Small intestine (tissue), 7 donors: Measurements from ENCODE around the gene CRABP2. TPM values are rescaled to one million over a fixed set of nuclear protein-coding genes. Genes with fewer than 3 reads are reported as not detected.

Experiments
- DNase-seq, 2 donors: peaks; one replicate each; pipeline versions ENCODE4 v3.0.0 to v3.0.0-alpha.2; 2013
- FAIRE-seq: peaks from 2 replicates; lab custom pipeline; 2012; peaks lifted over from hg19 to GRCh38; lab: Jason Lieb, UNC
- H3K27ac ChIP-seq, 3 donors: one replicate each; pipeline ENCODE4 v1.5.1; 2013; ENCODE audit warnings: low read length in 2 of 3, mild to moderate bottlenecking in 2 of 3, control low read depth in 1 of 3, inconsistent platforms in 1 of 3, low read depth in 1 of 3, moderate library complexity in 1 of 3
- H3K27me3 ChIP-seq, 3 donors: one replicate each; pipeline ENCODE4 v1.6.1; 2013; ENCODE audit warnings: low read length in 3 of 3, inconsistent platforms in 1 of 3; ENCODE audit not compliant: control insufficient read depth in 3 of 3, insufficient read depth in 3 of 3
- H3K36me3 ChIP-seq, 3 donors: one replicate each; pipeline ENCODE4 v1.6.1; 2013; ENCODE audit warnings: low read length in 3 of 3, inconsistent platforms in 1 of 3, low read depth in 1 of 3, mild to moderate bottlenecking in 1 of 3, moderate library complexity in 1 of 3; ENCODE audit not compliant: control insufficient read depth in 3 of 3, insufficient read depth in 2 of 3
- H3K4me1 ChIP-seq, 3 donors: one replicate each; pipeline ENCODE4 v1.6.1; 2013; ENCODE audit warnings: low read length in 2 of 3, inconsistent platforms in 1 of 3, low read depth in 1 of 3, mild to moderate bottlenecking in 1 of 3, moderate library complexity in 1 of 3; ENCODE audit not compliant: control insufficient read depth in 3 of 3, insufficient read depth in 2 of 3
- H3K4me3 ChIP-seq, 3 donors: one replicate each; pipeline ENCODE4 v1.5.1; 2013; ENCODE audit warnings: low read length in 3 of 3, control low read depth in 1 of 3, inconsistent platforms in 1 of 3, low read depth in 1 of 3, mild to moderate bottlenecking in 1 of 3, moderate library complexity in 1 of 3
- H3K9me3 ChIP-seq, 2 donors: one replicate each; pipeline ENCODE4 v1.6.1; 2013; ENCODE audit warnings: low read depth in 1 of 2, low read length in 1 of 2; ENCODE audit not compliant: control insufficient read depth in 2 of 2, insufficient read depth in 1 of 2
- WGBS, 3 donors: extraction: QIAGEN DNeasy Blood & Tissue Kit; methylation state at CpG; one replicate each; pipeline ENCODE4 v1.1.7; 2013; 5-methylcytosine and 5-hydroxymethylcytosine counted together
- polyA plus RNA-seq, 4 donors: library from polyadenylated mRNA; stranded (reverse) in 3 of 4; unstranded in 1 of 4; fragments of 200-250 nt in 3 of 4; fragments of 120-200 nt in 1 of 4; gene quantifications; one replicate each; pipeline versions ENCODE4 v1.2.1 to v1.2.3, GENCODE V29; 2013
- donor health status: healthy with polysubstance abuse.
- donor health status: control.
- donor health status: control.
- donor health status: Bipolar disorder and iron deficiency.
- donor health status: healthy.

The CRABP2 gene
- polyA plus RNA-seq, 4 donors, result 0.81 to 3.1 (median 1.4) TPM

GRCh38 chr1:156709031-156709430, 3.6 kb upstream of the CRABP2 start:
- peaks cover 8 to 42% (median 12%) of the 10 kb centered on the region in 3 donors for H3K4me1 ChIP-seq

GRCh38 chr1:156708218-156708661, 2.9 kb upstream of the CRABP2 start:
- peaks cover 8 to 42% (median 12%) of the 10 kb centered on the region in 3 donors for H3K4me1 ChIP-seq
- peaks cover 2 to 31% (median 6%) of the 10 kb centered on the region in 3 donors for H3K27me3 ChIP-seq
- peaks cover 0 to 7% (median 0%) of the 10 kb centered on the region in 3 donors for H3K36me3 ChIP-seq
- no peaks in the 10 kb centered on the region for H3K9me3 ChIP-seq
- no peak overlapping the region for H3K4me3 ChIP-seq
- FAIRE-seq (no peak), DNase-seq (peak in 1 of 2 donors; percentile 31)
- H3K27ac ChIP-seq, result peak overlapping the region in 1 of 3 donors; percentile 56
- 44 to 60% (median 47%) methylated on average over 4 of the region's 4 CpGs for WGBS, 3 donors

More at GRCh38 chr1:156709031-156709430, 3.6 kb upstream of the CRABP2 start:
- Histone ChIP-seq H3K27ac (no peak overlapping the region), H3K27me3 (peaks cover 2 to 23% (median 3%) of the 10 kb centered on the region in 3 donors), H3K4me3 (no peak overlapping the region), H3K9me3 (no peaks in the 10 kb centered on the region), H3K36me3 (peaks cover 0 to 7% (median 0%) of the 10 kb centered on the region in 3 donors)
- FAIRE-seq (no peak), DNase-seq (no peak)
- 30 to 66% (median 44%) methylated on average over 4 of the region's 4 CpGs for WGBS, 3 donors

GRCh38 chr1:156707417-156708217, 2.2 kb upstream of the CRABP2 start:
- Histone ChIP-seq H3K4me1 (peaks cover 8 to 42% (median 12%) of the 10 kb centered on the region in 3 donors), H3K36me3 (peaks cover 0 to 7% (median 0%) of the 10 kb centered on the region in 3 donors), H3K4me3 (no peak overlapping the region), H3K27me3 (peaks cover 2 to 32% (median 6%) of the 10 kb centered on the region in 3 donors), H3K27ac (peak overlapping the region in 1 of 3 donors; percentile 56), H3K9me3 (no peaks in the 10 kb centered on the region)
- FAIRE-seq, result no peak
- 55 to 75% (median 61%) methylated on average over 8 of the region's 8 CpGs for WGBS, 3 donors
- DNase-seq, result no peak

GRCh38 chr1:156706657-156707416, 1.5 kb upstream of the CRABP2 start:
- FAIRE-seq, result no peak
- peak in 1 of 2 donors; percentile 60 for DNase-seq
- H3K4me3 ChIP-seq, result peak overlapping the region in 2 of 3 donors; percentile 45 to 47
- peaks cover 8 to 42% (median 12%) of the 10 kb centered on the region in 3 donors for H3K4me1 ChIP-seq
- H3K27ac ChIP-seq, result peak overlapping the region in 1 of 3 donors; percentile 56
- no peaks in the 10 kb centered on the region for H3K9me3 ChIP-seq
- 7 to 14% (median 10%) methylated on average over 24 to 29 of the region's 29 CpGs for WGBS, 3 donors
- peaks cover 2 to 32% (median 6%) of the 10 kb centered on the region in 3 donors for H3K27me3 ChIP-seq
- peaks cover 0 to 2% (median 0%) of the 10 kb centered on the region in 3 donors for H3K36me3 ChIP-seq

GRCh38 chr1:156705918-156706656, 704 bp upstream of the CRABP2 start:
- WGBS, 3 donors, result 0 to 1% (median 0%) methylated on average over 39 to 45 of the region's 45 CpGs

GRCh38 chr1:156704930-156705320, 458 bp downstream of the CRABP2 start:
- Histone ChIP-seq H3K36me3 (peaks cover 0 to 12% (median 0%) of the 10 kb centered on the region in 3 donors), H3K27me3 (peaks cover 2 to 32% (median 6%) of the 10 kb centered on the region in 3 donors), H3K4me3 (peak overlapping the region in 2 of 3 donors; percentile 15 to 47), H3K9me3 (no peaks in the 10 kb centered on the region), H3K27ac (no peak overlapping the region), H3K4me1 (peaks cover 8 to 42% (median 12%) of the 10 kb centered on the region in 3 donors)
- 2 to 3% (median 2%) methylated on average over 26 to 29 of the region's 29 CpGs for WGBS, 3 donors
- peak in 1 of 2 donors; percentile 59 for DNase-seq
- FAIRE-seq, result no peak

More at GRCh38 chr1:156705918-156706656, 704 bp upstream of the CRABP2 start:
- FAIRE-seq (no peak), DNase-seq (peak in 1 of 2 donors; percentile 81)
- Histone ChIP-seq H3K9me3 (no peaks in the 10 kb centered on the region), H3K27ac (peak overlapping the region in 2 of 3 donors; percentile 17 to 56), H3K36me3 (peaks cover 0 to 5% (median 0%) of the 10 kb centered on the region in 3 donors), H3K4me1 (peaks cover 8 to 42% (median 12%) of the 10 kb centered on the region in 3 donors), H3K27me3 (peaks cover 2 to 32% (median 6%) of the 10 kb centered on the region in 3 donors), H3K4me3 (peak overlapping the region; percentile 20 to 47 (median 45))

- WGBS, 3 donors, result 57 to 63% (median 62%) methylated on average over 10 of the region's 10 CpGs
- DNase-seq (no peak), FAIRE-seq (no peak)
- peaks cover 0 to 14% (median 0%) of the 10 kb centered on the region in 3 donors for H3K36me3 ChIP-seq
- no peak overlapping the region for H3K27ac ChIP-seq
- peaks cover 2 to 32% (median 6%) of the 10 kb centered on the region in 3 donors for H3K27me3 ChIP-seq
- H3K4me1 ChIP-seq, result peaks cover 8 to 42% (median 12%) of the 10 kb centered on the region in 3 donors
- H3K9me3 ChIP-seq, result no peaks in the 10 kb centered on the region
- peak overlapping the region in 1 of 3 donors; percentile 47 for H3K4me3 ChIP-seq
Measured at GRCh38 chr1:156704166-156704711, 1.1 kb downstream of the CRABP2 start.
